Caco-2 (cell line): ENCODE data around the gene EPHB1. TPM values are rescaled to one million over a fixed set of nuclear protein-coding genes. Genes with fewer than 3 reads are reported as not detected.

Source experiments
- BruUV-seq: library from RNA; stranded (reverse); fragments of 400-500 nt; replicated peaks from 2 replicates; lab custom pipeline; 2021; lab: Mats Ljungman, UMichigan
- CTCF ChIA-PET: fragments of 300-600 bp; sonication (Branson Sonifier 250); formaldehyde crosslinking; loops from one replicate; lab custom pipeline; 2022; ENCODE audit warnings: antibody characterized with exemption; lab: Charles Lee
- POLR2A ChIA-PET: fragments of 300-600 bp; sonication (Branson Sonifier 250); formaldehyde crosslinking; loops from one replicate; lab custom pipeline; 2022; ENCODE audit warnings: antibody characterized with exemption; lab: Charles Lee
- DNase-seq, 2 experiments: peaks; one replicate each; pipeline versions ENCODE4 v3.0.0 to v3.0.0-alpha.2; 2020 to 2022
- H3K27me3 ChIP-seq: replicated peaks from 2 replicates; pipeline ENCODE4 v1.6.0; 2011; ENCODE audit warnings: low read length; ENCODE audit not compliant: control insufficient read depth, insufficient read depth
- H3K36me3 ChIP-seq: 2 replicates; pipeline ENCODE4 v1.5.1; 2011; ENCODE audit warnings: low read length; ENCODE audit not compliant: control insufficient read depth, insufficient read depth
- H3K4me1 ChIP-seq: fragments of 250-450 bp; sonication (Bioruptor Pico); 2 replicates; pipeline ENCODE4 v1.5.1; 2020; ENCODE audit warnings: mild to moderate bottlenecking
- H3K4me3 ChIP-seq: 2 replicates; pipeline ENCODE4 v1.5.1; 2011; ENCODE audit warnings: low read depth, mild to moderate bottlenecking, control low read depth, low read length
- H3K9me3 ChIP-seq: fragments of 250-450 bp; sonication (Bioruptor Pico); 2 replicates; pipeline ENCODE4 v1.5.1; 2020; ENCODE audit warnings: mild to moderate bottlenecking, moderate library complexity
- H3K27ac Mint-ChIP-seq: one replicate; pipeline ENCODE4 v1.8.0; 2022; ENCODE audit warnings: mixed read lengths; ENCODE audit not compliant: unreplicated experiment
- H3K27me3 Mint-ChIP-seq: one replicate; pipeline ENCODE4 v1.8.0; 2022; ENCODE audit warnings: mixed read lengths; ENCODE audit not compliant: insufficient read depth, unreplicated experiment
- H3K36me3 Mint-ChIP-seq: one replicate; pipeline ENCODE4 v1.8.0; 2022; ENCODE audit warnings: mild to moderate bottlenecking, mixed read lengths; ENCODE audit not compliant: insufficient read depth, unreplicated experiment
- H3K4me1 Mint-ChIP-seq: one replicate; pipeline ENCODE4 v1.8.0; 2022; ENCODE audit warnings: low read depth, mixed read lengths; ENCODE audit not compliant: unreplicated experiment
- H3K4me3 Mint-ChIP-seq: one replicate; pipeline ENCODE4 v1.8.0; 2022; ENCODE audit warnings: mild to moderate bottlenecking, moderate library complexity, mixed read lengths; ENCODE audit not compliant: unreplicated experiment
- H3K9me3 Mint-ChIP-seq: one replicate; pipeline ENCODE4 v1.8.0; 2022; ENCODE audit warnings: mixed read lengths; ENCODE audit not compliant: unreplicated experiment
- intact Hi-C: fragments of 100-400 bp; cut with micrococcal nuclease; formaldehyde crosslinking; loops from one replicate; pipeline ENCODE4 v1.10.0; 2022; ENCODE audit not compliant: unreplicated experiment
- total RNA-seq: library from RNA; stranded (reverse); gene quantifications from 2 replicates; pipeline ENCODE4 v1.2.3, GENCODE V29; 2022
- TF ChIP-seq, protein P1 (sequence below), 2 experiments: fragments of 200-600 bp in 1 of 2; IDR thresholded peaks; 1 replicate in 1 of 2; 2 replicates in 1 of 2; pipeline versions ENCODE4 v1.5.1 to v1.8.0; 2011 to 2022; ENCODE audit warnings: antibody characterized with exemption in 1 of 2, control low read depth in 1 of 2, inconsistent platforms in 1 of 2, low read depth in 1 of 2, low read length in 1 of 2, mild to moderate bottlenecking in 1 of 2, moderate library complexity in 1 of 2; ENCODE audit not compliant: insufficient read depth in 1 of 2, severe bottlenecking in 1 of 2, unreplicated experiment in 1 of 2

EPHB1 gene
- total RNA-seq, 1 experiment from 2014 or later, result 2.3 TPM

DNA sequence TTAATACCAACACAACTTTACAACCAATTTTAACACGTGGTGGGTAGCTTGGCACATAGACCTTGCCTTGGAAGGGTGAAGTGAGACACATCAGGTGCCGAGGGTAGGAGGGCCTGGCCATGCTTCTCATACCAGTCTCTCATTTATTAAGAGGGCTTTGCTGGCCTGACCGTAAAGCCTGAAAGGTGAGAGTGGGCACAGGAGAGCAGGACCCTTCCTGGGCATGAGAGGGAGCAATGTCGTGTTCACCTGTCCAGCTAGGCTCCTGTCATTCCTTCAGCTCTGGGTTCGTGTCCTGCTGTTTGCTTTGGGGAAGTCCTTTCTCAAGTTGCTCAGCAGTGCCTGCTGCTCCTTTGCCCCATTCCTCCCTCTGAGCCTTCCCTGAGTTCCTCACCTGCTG, 294.4 kb downstream of the EPHB1 start:
- Mint-ChIP-seq H3K4me3 (no peak overlapping the region), H3K27me3 (peaks cover 18% of the 10 kb centered on the region)
- no TSS peak for BruUV-seq

GRCh38 chr3:135090020-135090717, 295.1 kb downstream of the EPHB1 start:
- H3K36me3 Mint-ChIP-seq, result no peaks in the 10 kb centered on the region
- no peaks in the 10 kb centered on the region for H3K4me1 ChIP-seq
- POLR2A ChIA-PET, result no interaction called here
- H3K27ac Mint-ChIP-seq, result peak overlapping the region; percentile 55
- TF ChIP-seq, protein P1, sequence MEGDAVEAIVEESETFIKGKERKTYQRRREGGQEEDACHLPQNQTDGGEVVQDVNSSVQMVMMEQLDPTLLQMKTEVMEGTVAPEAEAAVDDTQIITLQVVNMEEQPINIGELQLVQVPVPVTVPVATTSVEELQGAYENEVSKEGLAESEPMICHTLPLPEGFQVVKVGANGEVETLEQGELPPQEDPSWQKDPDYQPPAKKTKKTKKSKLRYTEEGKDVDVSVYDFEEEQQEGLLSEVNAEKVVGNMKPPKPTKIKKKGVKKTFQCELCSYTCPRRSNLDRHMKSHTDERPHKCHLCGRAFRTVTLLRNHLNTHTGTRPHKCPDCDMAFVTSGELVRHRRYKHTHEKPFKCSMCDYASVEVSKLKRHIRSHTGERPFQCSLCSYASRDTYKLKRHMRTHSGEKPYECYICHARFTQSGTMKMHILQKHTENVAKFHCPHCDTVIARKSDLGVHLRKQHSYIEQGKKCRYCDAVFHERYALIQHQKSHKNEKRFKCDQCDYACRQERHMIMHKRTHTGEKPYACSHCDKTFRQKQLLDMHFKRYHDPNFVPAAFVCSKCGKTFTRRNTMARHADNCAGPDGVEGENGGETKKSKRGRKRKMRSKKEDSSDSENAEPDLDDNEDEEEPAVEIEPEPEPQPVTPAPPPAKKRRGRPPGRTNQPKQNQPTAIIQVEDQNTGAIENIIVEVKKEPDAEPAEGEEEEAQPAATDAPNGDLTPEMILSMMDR (IDR thresholded peaks at IDR 0.05; ENCODE audit: insufficient read depth in 1 of 2, low read depth in 1 of 2, low read length in 1 of 2, severe bottlenecking in 1 of 2, unreplicated experiment in 1 of 2), result no peak
- H3K9me3 ChIP-seq, result no peaks in the 10 kb centered on the region
- no peaks in the 10 kb centered on the region for H3K4me1 Mint-ChIP-seq
- no peaks in the 10 kb centered on the region for H3K9me3 Mint-ChIP-seq
- H3K27me3 Mint-ChIP-seq, result peaks cover 20% of the 10 kb centered on the region
- CTCF ChIA-PET, result no interaction called here
- no peaks in the 10 kb centered on the region for H3K36me3 ChIP-seq
- intact Hi-C loops, result no loop called here
- H3K4me3 Mint-ChIP-seq, result no peak overlapping the region
- no peak for DNase-seq
- no TSS peak for BruUV-seq
- H3K27me3 ChIP-seq, result 0 out of 2 replicates have a peak, but pooled peaks cover 1% of the 10 kb centered on the region
- no peak overlapping the region for H3K4me3 ChIP-seq

More for the DNA sequence above, 294.4 kb downstream of the EPHB1 start:
- H3K4me1 Mint-ChIP-seq, result no peaks in the 10 kb centered on the region
- intact Hi-C loops, result no loop called here
- Histone ChIP-seq H3K4me1 (no peaks in the 10 kb centered on the region), H3K9me3 (no peaks in the 10 kb centered on the region), H3K36me3 (no peaks in the 10 kb centered on the region), H3K4me3 (no peak overlapping the region), H3K27me3 (0 out of 2 replicates have a peak, but pooled peaks cover 1% of the 10 kb centered on the region)
- no peak for DNase-seq
- CTCF ChIA-PET, result no interaction called here
- H3K9me3 Mint-ChIP-seq, result no peaks in the 10 kb centered on the region
- H3K27ac Mint-ChIP-seq, result peak overlapping the region; percentile 55
- H3K36me3 Mint-ChIP-seq, result no peaks in the 10 kb centered on the region
- POLR2A ChIA-PET, result no interaction called here
- TF ChIP-seq, protein P1 (IDR thresholded peaks at IDR 0.05; ENCODE audit: insufficient read depth in 1 of 2, low read depth in 1 of 2, low read length in 1 of 2, severe bottlenecking in 1 of 2, unreplicated experiment in 1 of 2), result no peak

- no peaks in the 10 kb centered on the region for H3K4me1 Mint-ChIP-seq
- BruUV-seq, result no TSS peak
- Histone ChIP-seq H3K4me3 (no peak overlapping the region), H3K9me3 (no peaks in the 10 kb centered on the region), H3K27me3 (0 out of 2 replicates have a peak, but pooled peaks cover 1% of the 10 kb centered on the region), H3K4me1 (no peaks in the 10 kb centered on the region), H3K36me3 (no peaks in the 10 kb centered on the region)
- ChIA-PET POLR2A (no interaction called here), CTCF (no interaction called here)
- no peak overlapping the region for H3K27ac Mint-ChIP-seq
- H3K36me3 Mint-ChIP-seq, result no peaks in the 10 kb centered on the region
- no peaks in the 10 kb centered on the region for H3K9me3 Mint-ChIP-seq
- TF ChIP-seq, protein P1 (IDR thresholded peaks at IDR 0.05; ENCODE audit: insufficient read depth in 1 of 2, low read depth in 1 of 2, low read length in 1 of 2, severe bottlenecking in 1 of 2, unreplicated experiment in 1 of 2), result no peak
- H3K27me3 Mint-ChIP-seq, result peaks cover 24% of the 10 kb centered on the region
- intact Hi-C loops, result no loop called here
- no peak for DNase-seq
- H3K4me3 Mint-ChIP-seq, result no peak overlapping the region
Observed at GRCh38 chr3:135091946-135092345, 296.9 kb downstream of the EPHB1 start.
